RCC 7860 (cell line): ENCODE measurements around the gene SPACDR.

Source experiments
- DNase-seq: peaks from one replicate; pipeline ENCODE4 v3.0.0-alpha.2; 2015; ENCODE audit warnings: low spot score
- FAIRE-seq: peaks from 2 replicates; lab custom pipeline; 2012; peaks lifted over from hg19 to GRCh38; lab: Jason Lieb, UNC

SPACDR gene

GRCh38 chr7:100485471-100485876, 21.4 kb upstream of the SPACDR start:
- DNase-seq (no peak), FAIRE-seq (no peak)

GRCh38 chr7:100484673-100485045, 20.6 kb upstream of the SPACDR start:
- DNase-seq (no peak), FAIRE-seq (no peak)

- no peak for DNase-seq
- FAIRE-seq, result no peak
Observed at GRCh38 chr7:100483722-100484672, 19.9 kb upstream of the SPACDR start, which contains the start of gene NYAP1. TSS of gene NYAP1 (plus strand) at chr7:100483927. CDS start at chr7:100485312, 1,385 bp downstream.

- DNase-seq, result peak; percentile 18
- no peak for FAIRE-seq
Observed at GRCh38 chr7:100483090-100483721, 19.1 kb upstream of the SPACDR start.

- DNase-seq (no peak), FAIRE-seq (no peak)
Observed at GRCh38 chr7:100482728-100483089, 18.6 kb upstream of the SPACDR start.

- DNase-seq (no peak), FAIRE-seq (no peak)
Observed at GRCh38 chr7:100481466-100481865, 17.4 kb upstream of the SPACDR start.

GRCh38 chr7:100478958-100479660, 15.0 kb upstream of the SPACDR start, which contains the start of gene TSC22D4:
TSS of gene TSC22D4 (minus strand) at chr7:100479214. CDS start at chr7:100478038, 1,176 bp downstream.
- FAIRE-seq (peak; percentile 49), DNase-seq (peak; percentile 92)

- FAIRE-seq, result no peak
- no peak for DNase-seq
Observed at GRCh38 chr7:100477871-100478267, 13.8 kb upstream of the SPACDR start.

GRCh38 chr7:100476903-100477870, 13.1 kb upstream of the SPACDR start:
- no peak for FAIRE-seq

GRCh38 chr7:100476101-100476780, 12.2 kb upstream of the SPACDR start:
- DNase-seq (no peak), FAIRE-seq (no peak)

More at GRCh38 chr7:100476903-100477870, 13.1 kb upstream of the SPACDR start:
- no peak for DNase-seq

- FAIRE-seq (no peak), DNase-seq (no peak)
Observed at GRCh38 chr7:100475549-100475948, 11.5 kb upstream of the SPACDR start.

GRCh38 chr7:100472854-100473499, 8.9 kb upstream of the SPACDR start:
- DNase-seq (no peak), FAIRE-seq (no peak)

- DNase-seq (no peak), FAIRE-seq (no peak)
Observed at GRCh38 chr7:100472121-100472851, 8.2 kb upstream of the SPACDR start.

GRCh38 chr7:100471021-100471420, 7.0 kb upstream of the SPACDR start:
- DNase-seq (no peak), FAIRE-seq (no peak)

- FAIRE-seq (no peak), DNase-seq (peak; percentile 53)
Observed at GRCh38 chr7:100469227-100470044, 5.4 kb upstream of the SPACDR start.

GRCh38 chr7:100467638-100468373, 3.7 kb upstream of the SPACDR start:
- no peak for FAIRE-seq

More at GRCh38 chr7:100467638-100468373, 3.7 kb upstream of the SPACDR start:
- no peak for DNase-seq
